ENCODE results near the gene KCNQ1. TPM values are rescaled to one million over a fixed set of nuclear protein-coding genes. Genes with fewer than 3 reads are reported as not detected.

Gene KCNQ1
- total and polyA plus RNA-seq, 9 of the 15 experiments (the other 6 are each of a cell fraction or from before 2014, with no cell fraction given): 0.44 TPM; not detected in 8

DNA sequence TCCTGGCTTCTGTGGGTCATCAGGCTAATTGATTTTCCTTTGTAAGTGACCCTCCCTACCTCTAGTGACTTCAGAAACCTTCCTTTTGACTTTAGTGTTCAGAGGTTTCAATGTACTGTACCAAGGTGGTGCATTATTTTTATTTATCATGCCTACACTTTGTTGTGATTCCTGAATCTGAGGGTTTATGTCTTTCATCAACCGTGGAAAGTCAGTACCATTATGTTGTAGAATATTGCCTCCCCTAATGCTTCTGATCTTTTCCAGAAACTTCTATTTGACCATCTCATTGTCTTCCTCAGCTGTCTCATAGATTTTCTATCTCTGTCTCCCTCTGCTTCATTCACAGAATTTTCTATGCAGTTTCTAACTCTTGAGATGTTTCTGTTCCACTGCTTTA, 149.5 kb downstream of the KCNQ1 start (continued):
- TF ChIP-seq, protein P1, sequence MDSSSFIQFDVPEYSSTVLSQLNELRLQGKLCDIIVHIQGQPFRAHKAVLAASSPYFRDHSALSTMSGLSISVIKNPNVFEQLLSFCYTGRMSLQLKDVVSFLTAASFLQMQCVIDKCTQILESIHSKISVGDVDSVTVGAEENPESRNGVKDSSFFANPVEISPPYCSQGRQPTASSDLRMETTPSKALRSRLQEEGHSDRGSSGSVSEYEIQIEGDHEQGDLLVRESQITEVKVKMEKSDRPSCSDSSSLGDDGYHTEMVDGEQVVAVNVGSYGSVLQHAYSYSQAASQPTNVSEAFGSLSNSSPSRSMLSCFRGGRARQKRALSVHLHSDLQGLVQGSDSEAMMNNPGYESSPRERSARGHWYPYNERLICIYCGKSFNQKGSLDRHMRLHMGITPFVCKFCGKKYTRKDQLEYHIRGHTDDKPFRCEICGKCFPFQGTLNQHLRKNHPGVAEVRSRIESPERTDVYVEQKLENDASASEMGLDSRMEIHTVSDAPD (CRISPR knock-in tag; IDR thresholded peaks at IDR 0.05): no peak
- TF ChIP-seq HNRNPK (IDR thresholded peaks at IDR 0.05; ENCODE audit: low read depth, low read length, poor library complexity, severe bottlenecking) (no peak), TBL1XR1 (IDR thresholded peaks at IDR 0.05; ENCODE audit: low read length in 2 of 2) (no peak), DDX20 (tag; IDR thresholded peaks at IDR 0.05; ENCODE audit: low read depth) (no peak), GTF2E2 (tag; IDR thresholded peaks at IDR 0.05) (no peak), CBX5 (IDR thresholded peaks at IDR 0.05; ENCODE audit: borderline replicate concordance, low read depth) (no peak), NFE2 (IDR thresholded peaks at IDR 0.05; ENCODE audit: low read depth) (no peak)
- TF ChIP-seq, protein P2, sequence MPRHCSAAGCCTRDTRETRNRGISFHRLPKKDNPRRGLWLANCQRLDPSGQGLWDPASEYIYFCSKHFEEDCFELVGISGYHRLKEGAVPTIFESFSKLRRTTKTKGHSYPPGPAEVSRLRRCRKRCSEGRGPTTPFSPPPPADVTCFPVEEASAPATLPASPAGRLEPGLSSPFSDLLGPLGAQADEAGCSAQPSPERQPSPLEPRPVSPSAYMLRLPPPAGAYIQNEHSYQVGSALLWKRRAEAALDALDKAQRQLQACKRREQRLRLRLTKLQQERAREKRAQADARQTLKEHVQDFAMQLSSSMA (CRISPR knock-in tag; IDR thresholded peaks at IDR 0.05): no peak
- TF ChIP-seq, protein P3, sequence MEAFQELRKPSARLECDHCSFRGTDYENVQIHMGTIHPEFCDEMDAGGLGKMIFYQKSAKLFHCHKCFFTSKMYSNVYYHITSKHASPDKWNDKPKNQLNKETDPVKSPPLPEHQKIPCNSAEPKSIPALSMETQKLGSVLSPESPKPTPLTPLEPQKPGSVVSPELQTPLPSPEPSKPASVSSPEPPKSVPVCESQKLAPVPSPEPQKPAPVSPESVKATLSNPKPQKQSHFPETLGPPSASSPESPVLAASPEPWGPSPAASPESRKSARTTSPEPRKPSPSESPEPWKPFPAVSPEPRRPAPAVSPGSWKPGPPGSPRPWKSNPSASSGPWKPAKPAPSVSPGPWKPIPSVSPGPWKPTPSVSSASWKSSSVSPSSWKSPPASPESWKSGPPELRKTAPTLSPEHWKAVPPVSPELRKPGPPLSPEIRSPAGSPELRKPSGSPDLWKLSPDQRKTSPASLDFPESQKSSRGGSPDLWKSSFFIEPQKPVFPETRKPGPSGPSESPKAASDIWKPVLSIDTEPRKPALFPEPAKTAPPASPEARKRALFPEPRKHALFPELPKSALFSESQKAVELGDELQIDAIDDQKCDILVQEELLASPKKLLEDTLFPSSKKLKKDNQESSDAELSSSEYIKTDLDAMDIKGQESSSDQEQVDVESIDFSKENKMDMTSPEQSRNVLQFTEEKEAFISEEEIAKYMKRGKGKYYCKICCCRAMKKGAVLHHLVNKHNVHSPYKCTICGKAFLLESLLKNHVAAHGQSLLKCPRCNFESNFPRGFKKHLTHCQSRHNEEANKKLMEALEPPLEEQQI (IDR thresholded peaks at IDR 0.05): no peak
- TF ChIP-seq, protein P4, sequence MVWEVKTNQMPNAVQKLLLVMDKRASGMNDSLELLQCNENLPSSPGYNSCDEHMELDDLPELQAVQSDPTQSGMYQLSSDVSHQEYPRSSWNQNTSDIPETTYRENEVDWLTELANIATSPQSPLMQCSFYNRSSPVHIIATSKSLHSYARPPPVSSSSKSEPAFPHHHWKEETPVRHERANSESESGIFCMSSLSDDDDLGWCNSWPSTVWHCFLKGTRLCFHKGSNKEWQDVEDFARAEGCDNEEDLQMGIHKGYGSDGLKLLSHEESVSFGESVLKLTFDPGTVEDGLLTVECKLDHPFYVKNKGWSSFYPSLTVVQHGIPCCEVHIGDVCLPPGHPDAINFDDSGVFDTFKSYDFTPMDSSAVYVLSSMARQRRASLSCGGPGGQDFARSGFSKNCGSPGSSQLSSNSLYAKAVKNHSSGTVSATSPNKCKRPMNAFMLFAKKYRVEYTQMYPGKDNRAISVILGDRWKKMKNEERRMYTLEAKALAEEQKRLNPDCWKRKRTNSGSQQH (CRISPR knock-in tag; IDR thresholded peaks at IDR 0.05): no peak
- TF ChIP-seq, protein P5, sequence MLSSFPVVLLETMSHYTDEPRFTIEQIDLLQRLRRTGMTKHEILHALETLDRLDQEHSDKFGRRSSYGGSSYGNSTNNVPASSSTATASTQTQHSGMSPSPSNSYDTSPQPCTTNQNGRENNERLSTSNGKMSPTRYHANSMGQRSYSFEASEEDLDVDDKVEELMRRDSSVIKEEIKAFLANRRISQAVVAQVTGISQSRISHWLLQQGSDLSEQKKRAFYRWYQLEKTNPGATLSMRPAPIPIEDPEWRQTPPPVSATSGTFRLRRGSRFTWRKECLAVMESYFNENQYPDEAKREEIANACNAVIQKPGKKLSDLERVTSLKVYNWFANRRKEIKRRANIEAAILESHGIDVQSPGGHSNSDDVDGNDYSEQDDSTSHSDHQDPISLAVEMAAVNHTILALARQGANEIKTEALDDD (IDR thresholded peaks at IDR 0.05): no peak
